GM19351 (cell line): ENCODE measurements around the gene AREL1.

Source experiments
- ATAC-seq: cut with Tn5 transposase; IDR thresholded peaks from one replicate; pipeline ENCODE4 v1.9.1; 2021; ENCODE audit warnings: mild to moderate bottlenecking, moderate library complexity; ENCODE audit not compliant: unreplicated experiment

Gene AREL1

GRCh38 chr14:74638966-74639365, 73.9 kb downstream of the AREL1 start:
- ATAC-seq = no peak

- ATAC-seq = no peak
These were observed 74.8 kb downstream of the AREL1 start for GRCh38 chr14:74638066-74638465.

GRCh38 chr14:74637178-74637550, 75.7 kb downstream of the AREL1 start:
- ATAC-seq = no peak

- no peak for ATAC-seq
These were observed 76.3 kb downstream of the AREL1 start for GRCh38 chr14:74636424-74637177.

- no peak for ATAC-seq
These were observed 77.0 kb downstream of the AREL1 start for GRCh38 chr14:74635847-74636246.

- ATAC-seq = no peak
These were observed 77.9 kb downstream of the AREL1 start for GRCh38 chr14:74634964-74635363.

- ATAC-seq = no peak
These were observed 78.4 kb downstream of the AREL1 start for GRCh38 chr14:74634481-74634880.

GRCh38 chr14:74630881-74631690, 81.8 kb downstream of the AREL1 start:
- ATAC-seq = no peak

GRCh38 chr14:74628418-74628817, 84.5 kb downstream of the AREL1 start:
- no peak for ATAC-seq

GRCh38 chr14:74627076-74627475, 85.8 kb downstream of the AREL1 start:
- ATAC-seq = no peak

- ATAC-seq = no peak
These were observed 90.6 kb downstream of the AREL1 start for GRCh38 chr14:74622257-74622656.

GRCh38 chr14:74621556-74621955, 91.3 kb downstream of the AREL1 start:
- no peak for ATAC-seq

- ATAC-seq = no peak
These were observed 92.0 kb downstream of the AREL1 start for GRCh38 chr14:74620923-74621322.

GRCh38 chr14:74620497-74620921, 92.4 kb downstream of the AREL1 start:
- no peak for ATAC-seq

GRCh38 chr14:74619672-74620131, 93.2 kb downstream of the AREL1 start:
- ATAC-seq = no peak

GRCh38 chr14:74618078-74618952, 94.6 kb downstream of the AREL1 start:
- ATAC-seq = no peak

- no peak for ATAC-seq
These were observed 95.7 kb downstream of the AREL1 start for GRCh38 chr14:74616996-74617700.

- no peak for ATAC-seq
These were observed 96.4 kb downstream of the AREL1 start for GRCh38 chr14:74616507-74616906.

GRCh38 chr14:74615735-74616134, 97.1 kb downstream of the AREL1 start:
- no peak for ATAC-seq
